HG03045 (cell line): ENCODE results near the gene MAP1LC3B2.

Experiments
- ATAC-seq: cut with Tn5 transposase; IDR thresholded peaks from one replicate; pipeline ENCODE4 v1.9.1; 2021; ENCODE audit warnings: mild to moderate bottlenecking, moderate library complexity; ENCODE audit not compliant: unreplicated experiment

Gene MAP1LC3B2

GRCh38 chr12:116559162-116559935 lies at the start of gene MAP1LC3B2:
MAP1LC3B2 (plus strand) TSS chr12:116559381; CDS start chr12:116575943, 16,562 bp downstream.
- ATAC-seq, result peak; percentile 86

GRCh38 chr12:116513944-116514343 lies 45.2 kb upstream of the MAP1LC3B2 start:
- no peak for ATAC-seq

GRCh38 chr12:116515684-116516083 lies 43.5 kb upstream of the MAP1LC3B2 start:
- ATAC-seq, result no peak

- no peak for ATAC-seq
These were observed 42.5 kb upstream of the MAP1LC3B2 start for GRCh38 chr12:116516657-116517056.

GRCh38 chr12:116517431-116518045 lies 41.6 kb upstream of the MAP1LC3B2 start:
- no peak for ATAC-seq

GRCh38 chr12:116520225-116520760 lies 38.9 kb upstream of the MAP1LC3B2 start:
- ATAC-seq, result no peak

GRCh38 chr12:116520801-116521471 lies 38.2 kb upstream of the MAP1LC3B2 start:
- no peak for ATAC-seq

- no peak for ATAC-seq
These were observed 34.9 kb upstream of the MAP1LC3B2 start for GRCh38 chr12:116524311-116524710.

- no peak for ATAC-seq
These were observed 34.2 kb upstream of the MAP1LC3B2 start for GRCh38 chr12:116524964-116525379.

- no peak for ATAC-seq
These were observed 33.7 kb upstream of the MAP1LC3B2 start for GRCh38 chr12:116525418-116526001.

- ATAC-seq, result no peak
These were observed 31.1 kb upstream of the MAP1LC3B2 start for GRCh38 chr12:116528065-116528464.

- no peak for ATAC-seq
These were observed 30.7 kb upstream of the MAP1LC3B2 start for GRCh38 chr12:116528498-116528897.

- no peak for ATAC-seq
These were observed 30.1 kb upstream of the MAP1LC3B2 start for GRCh38 chr12:116529048-116529447.

- ATAC-seq, result no peak
These were observed 29.5 kb upstream of the MAP1LC3B2 start for GRCh38 chr12:116529686-116530085.

GRCh38 chr12:116532428-116532827 lies 26.8 kb upstream of the MAP1LC3B2 start:
- ATAC-seq, result no peak

GRCh38 chr12:116532986-116533342 lies 26.2 kb upstream of the MAP1LC3B2 start:
- no peak for ATAC-seq

GRCh38 chr12:116533343-116534251 lies 25.6 kb upstream of the MAP1LC3B2 start:
- peak; percentile 51 for ATAC-seq

GRCh38 chr12:116534311-116535121 lies 24.7 kb upstream of the MAP1LC3B2 start:
- no peak for ATAC-seq

- no peak for ATAC-seq
These were observed 23.9 kb upstream of the MAP1LC3B2 start for GRCh38 chr12:116535241-116535640.
